CD14-positive monocyte (primary cell): ENCODE data around the gene KRT76. TPM values are rescaled to one million over a fixed set of nuclear protein-coding genes. Genes with fewer than 3 reads are reported as not detected.

Experiments
- DNase-seq, 3 donors: peaks; one replicate each; pipeline ENCODE4 v3.0.0-alpha.2; 2011 to 2022
- H2AFZ ChIP-seq: 2 replicates; pipeline ENCODE4 v1.6.0; 2012; ENCODE audit warnings: mild to moderate bottlenecking, low read depth, low read length, inconsistent platforms; ENCODE audit not compliant: insufficient read depth, poor library complexity, severe bottlenecking
- H3K27ac ChIP-seq, 2 donors: 1 replicate in 1 of 2; 2 replicates in 1 of 2; pipeline ENCODE4 v1.5.1; 2012 to 2013; ENCODE audit warnings: low read length in 2 of 2, control low read depth in 1 of 2, inconsistent platforms in 1 of 2, low read depth in 1 of 2, mild to moderate bottlenecking in 1 of 2
- H3K27me3 ChIP-seq, 2 donors: one replicate each; pipeline versions ENCODE4 v1.6.0 to v1.6.1; 2011 to 2013; ENCODE audit warnings: low read length in 2 of 2; ENCODE audit not compliant: control insufficient read depth in 2 of 2, insufficient read depth in 2 of 2
- H3K36me3 ChIP-seq, 2 donors: replicated peaks in 1 of 2; 1 replicate in 1 of 2; 2 replicates in 1 of 2; pipeline versions ENCODE4 v1.5.1 to v1.6.1; 2012 to 2013; ENCODE audit warnings: low read length in 2 of 2, control low read depth in 1 of 2, inconsistent platforms in 1 of 2, mild to moderate bottlenecking in 1 of 2; ENCODE audit not compliant: insufficient read depth in 2 of 2, control insufficient read depth in 1 of 2
- H3K4me1 ChIP-seq, 2 donors: 1 replicate in 1 of 2; 2 replicates in 1 of 2; pipeline versions ENCODE4 v1.5.1 to v1.6.1; 2012 to 2013; ENCODE audit warnings: low read length in 2 of 2, control low read depth in 1 of 2, inconsistent platforms in 1 of 2, mild to moderate bottlenecking in 1 of 2, moderate library complexity in 1 of 2; ENCODE audit not compliant: insufficient read depth in 2 of 2, control insufficient read depth in 1 of 2
- H3K4me2 ChIP-seq: replicated peaks from 2 replicates; pipeline ENCODE3; 2012; ENCODE audit warnings: low read length, moderate library complexity, mild to moderate bottlenecking; ENCODE audit not compliant: poor library complexity, severe bottlenecking; ENCODE audit errors: extremely low read depth
- H3K4me3 ChIP-seq, 3 experiments: fragments of 200-600 bp in 1 of 3; sonication (generic) in 1 of 3; replicated peaks in 1 of 3; 1 replicate in 2 of 3; 2 replicates in 1 of 3; pipeline ENCODE4 v1.5.1; 2011 to 2013; ENCODE audit warnings: low read length in 3 of 3, mild to moderate bottlenecking in 3 of 3, control low read depth in 2 of 3, low read depth in 2 of 3, inconsistent platforms in 1 of 3, moderate library complexity in 1 of 3
- H3K79me2 ChIP-seq: 2 replicates; pipeline ENCODE4 v1.6.0; 2012; ENCODE audit warnings: mild to moderate bottlenecking, control low read depth, inconsistent platforms, low read length, moderate library complexity; ENCODE audit not compliant: insufficient read depth
- H3K9ac ChIP-seq: 2 replicates; pipeline ENCODE4 v1.6.0; 2017; ENCODE audit warnings: low read length, mild to moderate bottlenecking; ENCODE audit not compliant: insufficient read depth, poor library complexity, severe bottlenecking
- H3K9me3 ChIP-seq, 2 donors: replicated peaks in 1 of 2; 1 replicate in 1 of 2; 2 replicates in 1 of 2; pipeline versions ENCODE4 v1.5.1 to v1.6.1; 2012 to 2013; ENCODE audit warnings: low read length in 2 of 2, control low read depth in 1 of 2; ENCODE audit not compliant: control insufficient read depth in 1 of 2, insufficient read depth in 1 of 2
- H4K20me1 ChIP-seq: 2 replicates; pipeline ENCODE4 v1.6.0; 2012; ENCODE audit warnings: mild to moderate bottlenecking, low read length, control low read depth, moderate library complexity; ENCODE audit not compliant: insufficient read depth
- H3K27ac Mint-ChIP-seq, 7 donors: one replicate each; pipeline ENCODE4 v1.8.0; 2020; ENCODE audit warnings: mild to moderate bottlenecking in 7 of 7, mixed read lengths in 7 of 7, moderate library complexity in 6 of 7, inconsistent platforms in 2 of 7
- H3K27me3 Mint-ChIP-seq, 3 donors: one replicate each; pipeline ENCODE4 v1.8.0; 2021 to 2022; ENCODE audit warnings: low read depth in 3 of 3, mild to moderate bottlenecking in 3 of 3, mixed read lengths in 3 of 3, moderate library complexity in 3 of 3, inconsistent platforms in 1 of 3
- H3K36me3 Mint-ChIP-seq, 2 donors: one replicate each; pipeline ENCODE4 v1.8.0; 2020; ENCODE audit warnings: mixed read lengths in 2 of 2, inconsistent platforms in 1 of 2, mild to moderate bottlenecking in 1 of 2
- H3K4me1 Mint-ChIP-seq: one replicate; pipeline ENCODE4 v1.8.0; 2020; ENCODE audit warnings: mild to moderate bottlenecking, mixed read lengths
- H3K4me3 Mint-ChIP-seq, 2 donors: one replicate each; pipeline ENCODE4 v1.8.0; 2020; ENCODE audit warnings: mild to moderate bottlenecking in 2 of 2, mixed read lengths in 2 of 2, moderate library complexity in 1 of 2
- H3K9me3 Mint-ChIP-seq, 7 donors: one replicate each; pipeline ENCODE4 v1.8.0; 2020 to 2022; ENCODE audit warnings: mixed read lengths in 7 of 7, mild to moderate bottlenecking in 6 of 7, moderate library complexity in 6 of 7, inconsistent platforms in 2 of 7
- CTCF ChIP-seq: fragments of 200-600 bp; IDR thresholded peaks from one replicate; pipeline ENCODE4 v1.8.0; 2022; ENCODE audit warnings: antibody characterized with exemption, mild to moderate bottlenecking
- WGBS: methylation state at CpG from one replicate; pipeline ENCODE4 v1.1.5; 2013; ENCODE audit warnings: missing lambda C conversion rate; ENCODE audit not compliant: insufficient coverage; 5-methylcytosine and 5-hydroxymethylcytosine counted together
- intact Hi-C, 2 donors: fragments of 100-400 bp; cut with micrococcal nuclease; formaldehyde crosslinking; loops; one replicate each; pipeline versions ENCODE4 v1.15.0 to v1.15.1; 2023
- polyA plus RNA-seq, 3 donors: library from polyadenylated mRNA; depleted of rRNA in 1 of 3; unstranded in 2 of 3; stranded (reverse) in 1 of 3; fragments of 300-500 nt in 2 of 3; fragments of >200 nt in 1 of 3; fragmentation: Illumina TruSeq in 2 of 3; gene quantifications; 1 replicate in 2 of 3; 2 replicates in 1 of 3; pipeline ENCODE4 v1.2.3, GENCODE V29; 2012 to 2021

Gene KRT76
- polyA plus RNA-seq, 3 donors: not detected

GRCh38 chr12:52749827-52750226, 27.3 kb downstream of the KRT76 start:
- H3K27me3 Mint-ChIP-seq: peaks cover 13 to 22% (median 15%) of the 10 kb centered on the region in 3 donors
- H3K79me2 ChIP-seq: no peaks in the 10 kb centered on the region
- intact Hi-C loops: no loop called here
- no peak overlapping the region for H3K9ac ChIP-seq
- H3K9me3 Mint-ChIP-seq: peaks cover 0 to 7% (median 0%) of the 10 kb centered on the region in 7 donors
- H2AFZ ChIP-seq: no peak overlapping the region
- no peaks in the 10 kb centered on the region for H3K9me3 ChIP-seq
- no peak overlapping the region for H3K27ac ChIP-seq
- no peaks in the 10 kb centered on the region for H3K27me3 ChIP-seq
- no peaks in the 10 kb centered on the region for H3K4me1 ChIP-seq
- WGBS: no CpG with 5 or more reads among the region's 3 CpGs
- H3K27ac Mint-ChIP-seq: no peak overlapping the region
- no peak overlapping the region for H3K4me3 Mint-ChIP-seq
- H4K20me1 ChIP-seq: no peaks in the 10 kb centered on the region
- H3K36me3 ChIP-seq: no peaks in the 10 kb centered on the region
- H3K4me3 ChIP-seq: no peak overlapping the region
- H3K4me1 Mint-ChIP-seq: no peaks in the 10 kb centered on the region
- no peaks in the 10 kb centered on the region for H3K36me3 Mint-ChIP-seq
- no peak overlapping the region for H3K4me2 ChIP-seq
- no peak for TF ChIP-seq CTCF
- no peak for DNase-seq

- H3K4me3 ChIP-seq: no peak overlapping the region
- Mint-ChIP-seq H3K27ac (no peak overlapping the region), H3K4me3 (no peak overlapping the region), H3K27me3 (peaks cover 15 to 22% (median 18%) of the 10 kb centered on the region in 3 donors), H3K4me1 (no peaks in the 10 kb centered on the region), H3K36me3 (no peaks in the 10 kb centered on the region), H3K9me3 (peaks cover 0 to 7% (median 0%) of the 10 kb centered on the region in 7 donors)
- no peaks in the 10 kb centered on the region for H4K20me1 ChIP-seq
- TF ChIP-seq CTCF: no peak
- WGBS: 37% methylated on average over 7 of the region's 14 CpGs
- no peak overlapping the region for H3K27ac ChIP-seq
- no peak overlapping the region for H3K9ac ChIP-seq
- intact Hi-C loops: no loop called here
- no peak for DNase-seq
- H3K4me2 ChIP-seq: no peak overlapping the region
- no peaks in the 10 kb centered on the region for H3K36me3 ChIP-seq
- no peaks in the 10 kb centered on the region for H3K79me2 ChIP-seq
- no peak overlapping the region for H2AFZ ChIP-seq
- no peaks in the 10 kb centered on the region for H3K4me1 ChIP-seq
- no peaks in the 10 kb centered on the region for H3K27me3 ChIP-seq
- no peaks in the 10 kb centered on the region for H3K9me3 ChIP-seq
Observed at GRCh38 chr12:52748578-52748977, 28.6 kb downstream of the KRT76 start.
